ENCODE results near the gene AGPAT4. TPM values are rescaled to one million over a fixed set of nuclear protein-coding genes. Genes with fewer than 3 reads are reported as not detected.

AGPAT4 gene
- total and polyA plus RNA-seq, 2 donors (not counting 3 experiments of a cell fraction or from before 2014, with no cell fraction given): 10.2 to 15.2 TPM

GRCh38 chr6:161268531-161269210 lies 5.2 kb downstream of the AGPAT4 start:
- DNase-seq (ENCODE audit: low read depth, low spot score) (no peak), FAIRE-seq (no peak)
- no peaks in the 10 kb centered on the region for H3K36me3 ChIP-seq (ENCODE audit: control insufficient read depth in 2 of 2, extremely low read depth in 1 of 2, insufficient read depth in 2 of 2, low read length in 2 of 2)
- peaks cover 11% of the 10 kb centered on the region for H3K4me1 ChIP-seq (ENCODE audit: control insufficient read depth, extremely low read depth, insufficient read depth, low read length)
- H3K9me1 ChIP-seq (replicated peaks; ENCODE audit: control insufficient read depth, extremely low read depth, insufficient read depth, low read length): no peaks in the 10 kb centered on the region
- H3K4me3 ChIP-seq (replicated peaks in 1 of 3; ENCODE audit: insufficient read depth in 1 of 3, low read depth in 1 of 3, low read length in 3 of 3): no peak overlapping the region
- peaks cover 25% of the 10 kb centered on the region for H3K79me2 ChIP-seq (ENCODE audit: control insufficient read depth, insufficient read depth, low read length)
- no peak overlapping the region for H2AFZ ChIP-seq (ENCODE audit: low read depth, low read length)
- dilution Hi-C loops (cut with MboI; ENCODE audit: extremely low pct_ligation_motif_present, low sequenced_read_pairs): no loop called here
- H3K27ac ChIP-seq (ENCODE audit: insufficient read depth, low read depth, low read length): no peak overlapping the region
- intact Hi-C loops (cut with micrococcal nuclease): no loop called here
- POLR2A ChIA-PET: no interaction called here
- H4K20me1 ChIP-seq (replicated peaks; ENCODE audit: control insufficient read depth, extremely low read depth, insufficient read depth, low read length): peaks cover 3% of the 10 kb centered on the region
- H3K27me3 ChIP-seq (ENCODE audit: control insufficient read depth in 2 of 2, insufficient read depth in 2 of 2, low read length in 2 of 2): no peaks in the 10 kb centered on the region
- no peaks in the 10 kb centered on the region for H3K9me3 ChIP-seq (replicated peaks; ENCODE audit: control insufficient read depth, insufficient read depth, low read length)
- no TSS peak for BruUV-seq (replicated peaks)
- H3K9ac ChIP-seq (replicated peaks; ENCODE audit: extremely low read depth, insufficient read depth, low read length): no peak overlapping the region
- CTCF ChIA-PET: no interaction called here
- no peak overlapping the region for H3K4me2 ChIP-seq (ENCODE audit: insufficient read depth, low read length)
- TF ChIP-seq POLR2AphosphoS5 (IDR thresholded peaks at IDR 0.05; ENCODE audit: insufficient read depth, low read depth, low read length): no peak
- no peak for TF ChIP-seq JUN (IDR thresholded peaks at IDR 0.05; ENCODE audit: borderline replicate concordance, insufficient read depth, insufficient read length, low read depth)
- TF ChIP-seq EZH2 (IDR thresholded peaks at IDR 0.05; ENCODE audit: borderline replicate concordance, low read depth, low read length, severe bottlenecking): no peak
- no peak for TF ChIP-seq GATA2 (IDR thresholded peaks at IDR 0.05; ENCODE audit: insufficient read depth, insufficient read length, low read depth, low read length)
- no peak for TF ChIP-seq POLR2A (IDR thresholded peaks at IDR 0.05; ENCODE audit: low read depth, low read length)
- no peak for TF ChIP-seq MYC (IDR thresholded peaks at IDR 0.05; ENCODE audit: low read depth, low read length)
- TF ChIP-seq, protein P1, sequence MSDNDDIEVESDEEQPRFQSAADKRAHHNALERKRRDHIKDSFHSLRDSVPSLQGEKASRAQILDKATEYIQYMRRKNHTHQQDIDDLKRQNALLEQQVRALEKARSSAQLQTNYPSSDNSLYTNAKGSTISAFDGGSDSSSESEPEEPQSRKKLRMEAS (IDR thresholded peaks at IDR 0.05; ENCODE audit: insufficient read depth, insufficient read length): no peak
- TF ChIP-seq FOS (IDR thresholded peaks at IDR 0.05; ENCODE audit: borderline replicate concordance, insufficient read depth, low read length): no peak
